Endothelial cell of umbilical vein (primary cell): ENCODE data around the gene CYSLTR1.
"Not testable (repeated sequence)": the region's sequence is repeated elsewhere in the genome, so short reads cannot be mapped to it uniquely, and the experiment has no call there.

Experiments used
- JUN ChIP-seq: IDR thresholded peaks from 2 replicates; pipeline ENCODE4 v1.6.1; 2011; ENCODE audit warnings: borderline replicate concordance, low read depth; ENCODE audit not compliant: insufficient read length, insufficient read depth
- MYC ChIP-seq: IDR thresholded peaks from one replicate; pipeline ENCODE4 v1.6.1; 2011; ENCODE audit warnings: mild to moderate bottlenecking, low read depth, low read length
- POLR2A ChIP-seq: IDR thresholded peaks from 2 replicates; pipeline ENCODE4 v1.6.1; 2012; ENCODE audit warnings: low read depth, mild to moderate bottlenecking, control low read depth, low read length
- POLR2AphosphoS5 ChIP-seq: IDR thresholded peaks from 2 replicates; pipeline ENCODE4 v1.6.1; 2012; ENCODE audit warnings: low read depth, mild to moderate bottlenecking, control low read depth, low read length, moderate library complexity; ENCODE audit not compliant: insufficient read depth
- TF ChIP-seq, protein P1 (sequence below), 2 donors: IDR thresholded peaks; 1 replicate in 1 of 2; 2 replicates in 1 of 2; pipeline ENCODE4 v1.5.1; 2011; ENCODE audit warnings: low read length in 2 of 2, mild to moderate bottlenecking in 2 of 2, moderate library complexity in 2 of 2, control low read depth in 1 of 2, inconsistent platforms in 1 of 2, low read depth in 1 of 2; ENCODE audit not compliant: insufficient read depth in 1 of 2; ENCODE audit errors: extremely low read depth in 1 of 2

- TF ChIP-seq, protein P1, sequence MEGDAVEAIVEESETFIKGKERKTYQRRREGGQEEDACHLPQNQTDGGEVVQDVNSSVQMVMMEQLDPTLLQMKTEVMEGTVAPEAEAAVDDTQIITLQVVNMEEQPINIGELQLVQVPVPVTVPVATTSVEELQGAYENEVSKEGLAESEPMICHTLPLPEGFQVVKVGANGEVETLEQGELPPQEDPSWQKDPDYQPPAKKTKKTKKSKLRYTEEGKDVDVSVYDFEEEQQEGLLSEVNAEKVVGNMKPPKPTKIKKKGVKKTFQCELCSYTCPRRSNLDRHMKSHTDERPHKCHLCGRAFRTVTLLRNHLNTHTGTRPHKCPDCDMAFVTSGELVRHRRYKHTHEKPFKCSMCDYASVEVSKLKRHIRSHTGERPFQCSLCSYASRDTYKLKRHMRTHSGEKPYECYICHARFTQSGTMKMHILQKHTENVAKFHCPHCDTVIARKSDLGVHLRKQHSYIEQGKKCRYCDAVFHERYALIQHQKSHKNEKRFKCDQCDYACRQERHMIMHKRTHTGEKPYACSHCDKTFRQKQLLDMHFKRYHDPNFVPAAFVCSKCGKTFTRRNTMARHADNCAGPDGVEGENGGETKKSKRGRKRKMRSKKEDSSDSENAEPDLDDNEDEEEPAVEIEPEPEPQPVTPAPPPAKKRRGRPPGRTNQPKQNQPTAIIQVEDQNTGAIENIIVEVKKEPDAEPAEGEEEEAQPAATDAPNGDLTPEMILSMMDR (IDR thresholded peaks at IDR 0.05; ENCODE audit: extremely low read depth in 1 of 2, insufficient read depth in 1 of 2, low read depth in 1 of 2, low read length in 2 of 2) = not testable (repeated sequence)
- not testable (repeated sequence) for TF ChIP-seq MYC, JUN, POLR2AphosphoS5, POLR2A
These were observed 101.4 kb downstream of the CYSLTR1 start for GRCh38 chrX:78226047-78226446.
